SW 1271 (cell line): ENCODE measurements around the gene NOP10.
"Not testable (repeated sequence)": the region's sequence is repeated elsewhere in the genome, so short reads cannot be mapped to it uniquely, and the experiment has no call there.

ENCODE experiments used
- DNase-seq, 2 experiments: peaks; one replicate each; lab custom pipeline; 2025; lab: John Stamatoyannopoulos, UW

Gene NOP10

GRCh38 chr15:34358948-34359347, 16.0 kb upstream of the NOP10 start:
- DNase-seq: no peak

- no peak for DNase-seq
These were observed 15.4 kb upstream of the NOP10 start for GRCh38 chr15:34358367-34358766.

GRCh38 chr15:34357653-34358052, 14.7 kb upstream of the NOP10 start:
- DNase-seq: no peak

- DNase-seq: no peak
These were observed 12.3 kb upstream of the NOP10 start for GRCh38 chr15:34355241-34355640.

GRCh38 chr15:34354286-34354685, 11.3 kb upstream of the NOP10 start:
- DNase-seq: no peak

GRCh38 chr15:34353627-34354026, 10.7 kb upstream of the NOP10 start:
- DNase-seq: no peak

GRCh38 chr15:34352996-34353395, 10.1 kb upstream of the NOP10 start:
- not testable (repeated sequence) for DNase-seq

- DNase-seq: no peak
These were observed 6.8 kb upstream of the NOP10 start for GRCh38 chr15:34349769-34350168.

- DNase-seq: no peak
These were observed 5.9 kb upstream of the NOP10 start for GRCh38 chr15:34348735-34349300.

GRCh38 chr15:34347951-34348638, 5.2 kb upstream of the NOP10 start:
- DNase-seq: no peak

- DNase-seq: not testable (repeated sequence)
These were observed 661 bp downstream of the NOP10 start for GRCh38 chr15:34342213-34342736.

- no peak for DNase-seq
These were observed 1.3 kb downstream of the NOP10 start for GRCh38 chr15:34341381-34342212.

GRCh38 chr15:34339946-34340345, 3.0 kb downstream of the NOP10 start:
- no peak for DNase-seq

- DNase-seq: no peak
These were observed 4.6 kb downstream of the NOP10 start for GRCh38 chr15:34338347-34338746.

GRCh38 chr15:34337557-34338306, 5.2 kb downstream of the NOP10 start, which contains the start of gene SLC12A6:
TSS of gene SLC12A6 (minus strand) at chr15:34337781. CDS start at chr15:34336680, 1,101 bp downstream.
- DNase-seq: peak; percentile 72 to 76

GRCh38 chr15:34336991-34337556, 5.9 kb downstream of the NOP10 start:
- DNase-seq: no peak

GRCh38 chr15:34336231-34336990, 6.5 kb downstream of the NOP10 start:
- no peak for DNase-seq

GRCh38 chr15:34335176-34336032, 7.5 kb downstream of the NOP10 start:
- DNase-seq: no peak

- no peak for DNase-seq
These were observed 8.3 kb downstream of the NOP10 start for GRCh38 chr15:34334672-34335071.
